Suprapubic skin (tissue), 4 donors: ENCODE measurements around the gene AGPAT1. TPM values are rescaled to one million over a fixed set of nuclear protein-coding genes. Genes with fewer than 3 reads are reported as not detected.
"Not testable (repeated sequence)": the region's sequence is repeated elsewhere in the genome, so short reads cannot be mapped to it uniquely, and the experiment has no call there.

Experiments
- DNase-seq, 2 donors: peaks; one replicate each; pipeline ENCODE4 v3.0.0-alpha.2; 2019; ENCODE audit warnings: low spot score in 2 of 2
- H3K27ac ChIP-seq: fragments of 200-600 bp; sonication (generic); one replicate; pipeline ENCODE4 v1.5.1; 2019
- H3K27me3 ChIP-seq: fragments of 200-600 bp; sonication (generic); one replicate; pipeline ENCODE4 v1.5.1; 2019
- H3K36me3 ChIP-seq: fragments of 200-600 bp; sonication (generic); one replicate; pipeline ENCODE4 v1.5.1; 2019
- H3K4me1 ChIP-seq: fragments of 200-600 bp; sonication (generic); one replicate; pipeline ENCODE4 v1.5.1; 2019
- H3K4me3 ChIP-seq: fragments of 200-600 bp; sonication (generic); one replicate; pipeline ENCODE4 v1.5.1; 2019; ENCODE audit warnings: mild to moderate bottlenecking
- H3K9me3 ChIP-seq: fragments of 200-600 bp; sonication (generic); one replicate; pipeline ENCODE4 v1.5.1; 2019
- EP300 ChIP-seq: sonication (generic); formaldehyde crosslinking; IDR thresholded peaks from one replicate; pipeline ENCODE4 v1.6.1; 2017; ENCODE audit warnings: antibody characterized with exemption
- POLR2A ChIP-seq, 2 donors: fragments of 450-650 bp; IDR thresholded peaks; one replicate each; pipeline ENCODE4 v1.6.1; 2017; ENCODE audit warnings: antibody characterized with exemption in 2 of 2, mild to moderate bottlenecking in 2 of 2, moderate library complexity in 2 of 2
- POLR2AphosphoS5 ChIP-seq, 3 donors: sonication (generic); formaldehyde crosslinking; IDR thresholded peaks; one replicate each; pipeline ENCODE4 v1.6.1; 2017; ENCODE audit warnings: antibody characterized with exemption in 3 of 3
- WGBS: methylation state at CpG from one replicate; pipeline ENCODE4 v1.1.5; 2018; 5-methylcytosine and 5-hydroxymethylcytosine counted together
- total RNA-seq, 4 donors: library from RNA; depleted of rRNA; stranded (reverse); fragments of >200 nt; gene quantifications; one replicate each; pipeline ENCODE4 v1.1.0, GENCODE V29; 2016
- TF ChIP-seq, protein P1 (sequence below), 2 donors: fragments of 200-600 bp in 1 of 2; fragments of 450-650 bp in 1 of 2; sonication (generic) in 1 of 2; IDR thresholded peaks; one replicate each; pipeline ENCODE4 v1.5.1; 2016 to 2019; ENCODE audit warnings: antibody characterized with exemption in 2 of 2, mild to moderate bottlenecking in 1 of 2, moderate library complexity in 1 of 2

Gene AGPAT1
- total RNA-seq, 4 donors from 2014 or later: 30.4 to 68.9 (median 42.6) TPM

DNA sequence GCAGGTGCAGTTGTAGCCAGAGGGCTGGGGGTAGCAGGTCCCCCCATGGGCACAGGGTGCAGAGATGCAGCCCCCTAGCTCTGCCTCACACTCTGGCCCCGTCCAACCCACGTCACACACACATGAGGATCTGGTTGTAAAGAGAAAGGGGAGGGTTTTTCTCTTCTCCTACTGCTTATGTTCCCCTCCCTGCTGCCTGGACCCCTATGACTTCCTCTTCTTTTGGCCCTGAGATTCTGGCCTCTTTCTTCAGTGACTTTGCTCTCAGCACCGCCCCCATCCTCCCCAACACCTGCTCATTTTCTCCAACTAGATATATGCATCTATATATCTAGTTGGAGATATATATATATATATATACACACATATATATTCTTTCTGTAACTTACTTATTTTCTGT is 38.2 kb upstream of the AGPAT1 start:
- H3K4me1 ChIP-seq: peaks cover 3% of the 10 kb centered on the region
- no peak overlapping the region for H3K4me3 ChIP-seq
- TF ChIP-seq EP300 (no peak), POLR2AphosphoS5 (IDR thresholded peaks at IDR 0.05) (no peak), POLR2A (IDR thresholded peaks at IDR 0.05) (no peak)
- TF ChIP-seq, protein P1, sequence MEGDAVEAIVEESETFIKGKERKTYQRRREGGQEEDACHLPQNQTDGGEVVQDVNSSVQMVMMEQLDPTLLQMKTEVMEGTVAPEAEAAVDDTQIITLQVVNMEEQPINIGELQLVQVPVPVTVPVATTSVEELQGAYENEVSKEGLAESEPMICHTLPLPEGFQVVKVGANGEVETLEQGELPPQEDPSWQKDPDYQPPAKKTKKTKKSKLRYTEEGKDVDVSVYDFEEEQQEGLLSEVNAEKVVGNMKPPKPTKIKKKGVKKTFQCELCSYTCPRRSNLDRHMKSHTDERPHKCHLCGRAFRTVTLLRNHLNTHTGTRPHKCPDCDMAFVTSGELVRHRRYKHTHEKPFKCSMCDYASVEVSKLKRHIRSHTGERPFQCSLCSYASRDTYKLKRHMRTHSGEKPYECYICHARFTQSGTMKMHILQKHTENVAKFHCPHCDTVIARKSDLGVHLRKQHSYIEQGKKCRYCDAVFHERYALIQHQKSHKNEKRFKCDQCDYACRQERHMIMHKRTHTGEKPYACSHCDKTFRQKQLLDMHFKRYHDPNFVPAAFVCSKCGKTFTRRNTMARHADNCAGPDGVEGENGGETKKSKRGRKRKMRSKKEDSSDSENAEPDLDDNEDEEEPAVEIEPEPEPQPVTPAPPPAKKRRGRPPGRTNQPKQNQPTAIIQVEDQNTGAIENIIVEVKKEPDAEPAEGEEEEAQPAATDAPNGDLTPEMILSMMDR (IDR thresholded peaks at IDR 0.05): no peak
- H3K9me3 ChIP-seq: no peaks in the 10 kb centered on the region
- no peak for DNase-seq
- H3K27me3 ChIP-seq: no peaks in the 10 kb centered on the region
- H3K27ac ChIP-seq: no peak overlapping the region
- WGBS: 88% methylated on average over 3 of the region's 3 CpGs
- no peaks in the 10 kb centered on the region for H3K36me3 ChIP-seq

DNA sequence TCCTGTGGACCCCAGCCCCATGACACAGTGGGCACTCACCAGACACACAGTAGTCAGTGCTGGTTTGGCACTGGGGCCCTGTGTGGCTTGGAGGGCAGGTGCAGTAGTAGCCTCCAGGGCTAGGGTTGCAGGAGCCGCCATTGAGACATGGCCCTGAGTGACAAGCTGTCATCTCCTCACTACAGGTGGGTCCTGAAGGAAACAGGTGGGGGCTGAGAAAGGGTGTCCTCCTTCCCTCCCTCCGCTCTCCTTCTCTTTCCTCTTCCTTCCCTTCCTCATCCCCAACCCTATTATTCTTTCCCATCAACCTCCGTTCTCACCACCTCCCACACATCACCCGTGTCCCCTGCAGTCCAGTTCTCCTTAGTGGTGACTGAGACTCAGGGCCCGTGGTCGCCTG is 37.8 kb upstream of the AGPAT1 start:
- Histone ChIP-seq H3K4me1 (peaks cover 3% of the 10 kb centered on the region), H3K4me3 (no peak overlapping the region), H3K36me3 (no peaks in the 10 kb centered on the region), H3K9me3 (no peaks in the 10 kb centered on the region), H3K27ac (no peak overlapping the region), H3K27me3 (no peaks in the 10 kb centered on the region)
- no peak for DNase-seq
- 92% methylated on average over 6 of the region's 6 CpGs for WGBS
- TF ChIP-seq, protein P1 (IDR thresholded peaks at IDR 0.05): no peak
- TF ChIP-seq POLR2A (IDR thresholded peaks at IDR 0.05) (no peak), POLR2AphosphoS5 (IDR thresholded peaks at IDR 0.05) (no peak), EP300 (no peak)

DNA sequence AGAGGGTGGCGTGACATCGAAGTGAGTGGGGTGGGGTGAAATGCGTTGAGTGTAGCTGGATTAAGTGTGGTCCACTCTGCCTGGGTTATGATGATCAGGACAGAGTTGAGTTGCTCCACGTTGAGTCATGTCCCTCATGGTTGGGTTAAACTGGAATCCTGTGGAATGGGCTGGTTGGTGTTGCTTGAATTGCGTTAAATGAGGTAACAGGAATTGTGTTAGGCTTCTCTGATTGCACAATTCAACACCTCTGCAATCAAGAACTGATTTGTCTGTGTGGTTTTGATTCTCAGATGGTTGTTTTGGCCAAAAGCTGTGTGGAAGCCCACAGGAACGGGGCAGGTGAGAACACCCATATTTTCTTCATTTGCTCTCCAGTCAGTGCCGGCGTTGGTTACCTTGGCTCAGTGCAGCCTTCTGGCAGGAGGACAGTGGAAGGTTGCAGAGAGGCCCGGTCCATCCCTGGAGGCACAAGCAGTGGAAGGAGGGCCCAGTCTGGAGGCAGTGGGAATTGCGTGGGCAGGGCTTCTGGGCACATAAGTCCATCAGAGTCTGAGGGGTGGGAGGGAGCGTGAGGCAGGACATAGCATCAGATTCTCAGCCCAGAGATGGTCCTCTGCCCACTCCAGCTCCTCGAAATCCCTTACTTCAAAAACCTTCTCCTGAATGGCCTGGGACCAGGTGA is 36.3 kb upstream of the AGPAT1 start:
- no peak for DNase-seq
- no peaks in the 10 kb centered on the region for H3K36me3 ChIP-seq
- no peaks in the 10 kb centered on the region for H3K9me3 ChIP-seq
- TF ChIP-seq POLR2A (IDR thresholded peaks at IDR 0.05) (no peak), POLR2AphosphoS5 (IDR thresholded peaks at IDR 0.05) (no peak), EP300 (no peak)
- TF ChIP-seq, protein P1 (IDR thresholded peaks at IDR 0.05): no peak
- WGBS: 81% methylated on average over 12 of the region's 12 CpGs
- H3K27ac ChIP-seq: peak overlapping the region; percentile 24
- H3K4me1 ChIP-seq: peaks cover 3% of the 10 kb centered on the region
- no peak overlapping the region for H3K4me3 ChIP-seq
- no peaks in the 10 kb centered on the region for H3K27me3 ChIP-seq

DNA sequence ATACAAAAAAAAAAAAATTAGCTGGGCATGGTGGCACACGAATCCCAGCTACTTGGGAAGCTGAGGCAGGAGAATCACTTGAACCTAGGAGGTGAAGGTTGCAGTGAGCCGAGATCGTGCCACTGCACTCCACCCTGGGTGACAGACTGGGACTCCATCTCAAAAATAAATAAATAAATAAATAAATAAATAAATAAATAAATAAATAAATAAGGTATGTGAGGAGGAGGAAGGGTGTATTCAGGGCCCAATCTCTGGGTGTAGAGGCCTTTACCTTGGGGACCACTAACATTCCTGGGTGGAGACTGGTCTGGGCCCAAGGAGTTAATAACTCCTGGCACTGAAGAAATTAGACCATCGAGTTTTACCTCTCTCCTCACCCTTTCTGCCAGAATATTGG is 35.5 kb upstream of the AGPAT1 start:
- H3K9me3 ChIP-seq, H3K27me3 ChIP-seq, H3K4me1 ChIP-seq, DNase-seq, H3K4me3 ChIP-seq, H3K36me3 ChIP-seq, H3K27ac ChIP-seq: not testable (repeated sequence)
- WGBS: 84% methylated on average over 4 of the region's 4 CpGs

DNA sequence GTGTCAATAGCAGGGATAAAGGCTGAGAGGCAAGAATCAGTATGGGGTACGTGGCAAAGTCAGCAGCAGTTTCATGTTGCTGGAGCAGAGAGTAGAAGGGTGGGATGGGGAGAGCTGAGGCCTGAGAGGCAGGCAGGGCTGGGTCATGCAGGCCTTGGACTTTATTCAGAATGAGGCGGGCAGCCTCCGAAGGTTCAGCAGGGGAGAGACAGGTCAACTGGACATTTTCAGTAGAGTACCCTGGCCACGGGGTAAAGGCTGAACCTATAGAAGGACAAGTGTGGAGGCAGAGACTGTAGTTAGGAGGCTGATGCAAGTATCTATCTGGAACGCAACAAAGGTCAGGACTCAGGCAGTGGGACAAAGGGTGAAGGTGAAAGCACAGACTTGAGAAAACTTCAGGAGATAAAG is 34.3 kb upstream of the AGPAT1 start:
- TF ChIP-seq, protein P1 (IDR thresholded peaks at IDR 0.05): no peak
- TF ChIP-seq EP300 (no peak), POLR2AphosphoS5 (IDR thresholded peaks at IDR 0.05) (no peak), POLR2A (IDR thresholded peaks at IDR 0.05) (no peak)
- H3K4me3 ChIP-seq: no peak overlapping the region
- no peak for DNase-seq
- H3K27ac ChIP-seq: no peak overlapping the region
- H3K36me3 ChIP-seq: no peaks in the 10 kb centered on the region
- H3K9me3 ChIP-seq: no peaks in the 10 kb centered on the region
- no peaks in the 10 kb centered on the region for H3K27me3 ChIP-seq
- 91% methylated on average over 5 of the region's 5 CpGs for WGBS
- H3K4me1 ChIP-seq: peaks cover 3% of the 10 kb centered on the region

DNA sequence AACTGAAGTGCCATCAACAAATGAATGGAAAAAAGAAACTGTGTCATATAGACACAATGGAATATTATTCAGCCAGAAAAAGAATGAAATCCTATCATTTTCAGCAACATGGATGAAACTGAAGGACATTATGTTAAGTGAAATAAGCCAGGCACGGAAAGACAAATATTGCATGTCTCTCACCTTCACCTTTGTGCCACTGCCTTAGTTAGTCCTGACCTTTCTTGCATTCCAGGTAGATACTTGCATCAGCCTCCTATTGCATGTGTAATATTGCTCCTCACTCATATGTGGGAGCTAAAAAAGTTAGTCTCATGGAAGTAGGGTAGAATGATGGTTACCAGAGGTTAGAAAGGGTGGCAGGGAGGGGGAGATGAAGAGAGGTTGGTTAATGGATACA is 33.1 kb upstream of the AGPAT1 start:
- TF ChIP-seq POLR2A (IDR thresholded peaks at IDR 0.05) (no peak), POLR2AphosphoS5 (IDR thresholded peaks at IDR 0.05) (no peak), EP300 (no peak)
- TF ChIP-seq, protein P1 (IDR thresholded peaks at IDR 0.05): no peak
- no peak overlapping the region for H3K27ac ChIP-seq
- H3K9me3 ChIP-seq: no peaks in the 10 kb centered on the region
- whole genome bisulfite sequencing: 90% methylated on average over 1 of the region's 1 CpG
- DNase-seq: no peak
- H3K36me3 ChIP-seq: no peaks in the 10 kb centered on the region
- peaks cover 3% of the 10 kb centered on the region for H3K4me1 ChIP-seq
- H3K27me3 ChIP-seq: no peaks in the 10 kb centered on the region
- H3K4me3 ChIP-seq: no peak overlapping the region
